CD4-positive, CD25-positive, alpha-beta regulatory T cell (primary cell): ENCODE measurements around the gene OR7A5. TPM values are rescaled to one million over a fixed set of nuclear protein-coding genes. Genes with fewer than 3 reads are reported as not detected.
A peak's percentile ranks its signal among the peaks of the same experiment; 100 is the strongest.
"Not testable (repeated sequence)": the region's sequence is repeated elsewhere in the genome, so short reads cannot be mapped to it uniquely, and the experiment has no call there.

Source experiments
- ATAC-seq, 2 donors: fragments of 150-1000 bp; cut with Tn5 transposase; one replicate each; pipeline ENCODE4 v1.10.0; 2021; ENCODE audit warnings: low read depth in 2 of 2, moderate number of reproducible peaks in 2 of 2, moderate library complexity in 1 of 2
- DNase-seq, 3 donors: peaks; one replicate each; pipeline versions ENCODE4 v3.0.0 to v3.0.0-alpha.2; 2012 to 2022; ENCODE audit warnings: mixed read lengths in 1 of 3
- H3K27ac ChIP-seq: one replicate; pipeline ENCODE4 v1.7.0; 2013; ENCODE audit warnings: mild to moderate bottlenecking, low read length; ENCODE audit not compliant: insufficient read depth, poor library complexity, severe bottlenecking
- H3K27me3 ChIP-seq: one replicate; pipeline ENCODE4 v1.7.0; 2013; ENCODE audit warnings: low read length; ENCODE audit not compliant: control insufficient read depth, insufficient read depth
- H3K36me3 ChIP-seq: one replicate; pipeline ENCODE4 v1.7.0; 2013; ENCODE audit warnings: mild to moderate bottlenecking, low read length, moderate library complexity; ENCODE audit not compliant: control insufficient read depth, insufficient read depth
- H3K4me1 ChIP-seq: 2 replicates; pipeline ENCODE4 v1.7.0; 2013; ENCODE audit warnings: mild to moderate bottlenecking, low read length; ENCODE audit not compliant: insufficient read depth, control insufficient read depth, poor library complexity, severe bottlenecking
- H3K4me3 ChIP-seq: one replicate; pipeline ENCODE4 v1.7.0; 2013; ENCODE audit warnings: low read depth, mild to moderate bottlenecking, low read length, moderate library complexity
- H3K9me3 ChIP-seq, 2 experiments: 1 replicate in 1 of 2; 2 replicates in 1 of 2; pipeline ENCODE4 v1.7.0; 2013; ENCODE audit warnings: low read length in 2 of 2, mild to moderate bottlenecking in 1 of 2, moderate library complexity in 1 of 2; ENCODE audit not compliant: control insufficient read depth in 2 of 2
- H3K27ac Mint-ChIP-seq, 3 donors: one replicate each; pipeline ENCODE4 v1.8.0; 2020 to 2022; ENCODE audit warnings: mild to moderate bottlenecking in 3 of 3, mixed read lengths in 3 of 3, moderate library complexity in 2 of 3
- H3K27me3 Mint-ChIP-seq: one replicate; pipeline ENCODE4 v1.8.0; 2022; ENCODE audit warnings: mild to moderate bottlenecking, mixed read lengths
- H3K36me3 Mint-ChIP-seq: one replicate; pipeline ENCODE4 v1.8.0; 2020; ENCODE audit warnings: mixed read lengths
- H3K4me1 Mint-ChIP-seq, 4 donors: one replicate each; pipeline ENCODE4 v1.8.0; 2020 to 2022; ENCODE audit warnings: mixed read lengths in 4 of 4, mild to moderate bottlenecking in 1 of 4
- H3K4me3 Mint-ChIP-seq, 4 donors: one replicate each; pipeline ENCODE4 v1.8.0; 2020 to 2022; ENCODE audit warnings: mild to moderate bottlenecking in 4 of 4, mixed read lengths in 4 of 4, moderate library complexity in 3 of 4
- H3K9me3 Mint-ChIP-seq, 7 donors: one replicate each; pipeline ENCODE4 v1.8.0; 2020 to 2022; ENCODE audit warnings: mixed read lengths in 7 of 7, mild to moderate bottlenecking in 3 of 7, moderate library complexity in 2 of 7
- polyA plus RNA-seq, 4 donors: library from polyadenylated mRNA; unstranded; fragments of 300-500 nt; fragmentation: Illumina TruSeq; gene quantifications; one replicate each; pipeline ENCODE4 v1.2.3, GENCODE V29; 2021
- total RNA-seq: library from RNA; stranded (reverse); gene quantifications from one replicate; pipeline ENCODE4 v1.2.3, GENCODE V29; 2022

Gene OR7A5
- total and polyA plus RNA-seq, 5 donors from 2014 or later: not detected

DNA sequence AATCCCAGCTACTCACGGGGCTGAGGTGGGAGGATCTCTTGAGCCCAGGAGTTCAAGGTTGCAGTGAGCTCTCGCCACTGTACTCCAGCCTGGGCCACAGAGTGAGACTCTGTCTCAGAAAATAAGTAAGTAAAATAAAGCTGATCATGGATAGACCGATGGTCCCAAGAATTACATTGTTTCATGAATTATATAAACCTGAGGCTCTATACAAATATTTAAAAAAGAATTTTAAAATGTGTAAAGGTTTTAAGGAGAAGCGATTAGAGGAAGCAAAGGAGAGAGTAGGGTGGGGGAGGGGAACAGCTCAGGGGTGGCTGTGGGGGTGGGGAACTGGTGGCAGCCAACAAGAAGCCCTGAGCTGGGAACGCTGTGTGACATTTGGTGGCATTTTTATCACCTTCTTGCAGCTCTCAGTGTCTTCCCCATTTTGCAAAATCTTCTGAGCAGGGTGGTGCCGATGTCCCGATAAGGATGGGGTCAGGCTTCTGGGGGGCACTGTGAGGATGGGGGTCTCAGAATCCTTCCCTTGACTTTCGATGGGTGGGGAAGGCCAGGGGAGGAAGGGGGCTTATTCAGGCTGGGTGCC is 51.5 kb downstream of the OR7A5 start:
- DNase-seq, H3K4me3 ChIP-seq, H3K27me3 ChIP-seq, H3K27ac Mint-ChIP-seq, H3K36me3 Mint-ChIP-seq, H3K4me3 Mint-ChIP-seq, H3K4me1 ChIP-seq, H3K9me3 ChIP-seq, H3K36me3 ChIP-seq, ATAC-seq, H3K9me3 Mint-ChIP-seq, H3K27ac ChIP-seq: not testable (repeated sequence)
- Mint-ChIP-seq H3K27me3 (peaks cover 34% of the 10 kb centered on the region), H3K4me1 (peaks cover 0 to 14% (median 7%) of the 10 kb centered on the region in 4 donors)

DNA sequence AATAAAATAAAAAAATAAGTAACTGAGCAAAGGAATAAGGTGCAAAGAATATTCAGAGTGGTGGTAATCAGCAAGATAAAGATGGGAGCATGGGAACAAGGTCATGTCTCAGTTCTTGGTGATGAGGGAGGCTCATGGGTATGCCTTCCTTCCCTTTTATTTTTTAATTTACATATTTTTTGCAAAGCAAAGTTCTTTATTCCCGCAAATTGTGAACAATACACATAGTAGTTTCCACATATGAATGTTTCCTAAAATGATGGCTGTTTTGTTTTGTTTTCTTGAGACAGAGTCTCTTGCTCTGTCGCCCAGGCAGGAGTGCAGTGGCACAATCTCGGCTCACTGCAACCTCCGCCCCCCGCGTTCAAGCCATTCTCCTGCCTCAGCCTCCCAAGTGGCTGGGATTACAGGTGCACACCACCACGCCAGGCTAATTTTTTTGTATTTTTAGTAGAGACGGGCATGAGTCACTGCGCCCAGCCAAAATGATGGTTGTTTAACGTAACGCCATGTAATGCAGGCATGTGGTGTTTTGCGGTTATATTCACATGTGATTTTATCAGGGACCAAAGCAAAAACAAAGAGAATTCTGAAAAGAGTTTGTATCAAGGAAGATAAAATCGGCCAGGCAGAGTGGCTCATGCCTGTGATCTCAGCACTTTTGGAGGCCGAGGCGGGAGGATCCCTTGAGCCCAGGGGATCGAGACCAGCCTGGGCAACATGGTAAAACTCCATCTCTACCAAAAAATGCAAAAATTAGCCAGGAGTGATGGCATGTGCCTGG is 52.2 kb downstream of the OR7A5 start:
- Mint-ChIP-seq H3K4me3 (no peak overlapping the region), H3K27ac (no peak overlapping the region), H3K9me3 (peaks cover 0 to 4% (median 0%) of the 10 kb centered on the region in 7 donors), H3K36me3 (no peaks in the 10 kb centered on the region), H3K4me1 (peaks cover 0 to 14% (median 7%) of the 10 kb centered on the region in 4 donors), H3K27me3 (peaks cover 41% of the 10 kb centered on the region)
- ATAC-seq (no peak), DNase-seq (no peak)
- Histone ChIP-seq H3K9me3 (no peaks in the 10 kb centered on the region), H3K36me3 (no peaks in the 10 kb centered on the region), H3K27ac (no peak overlapping the region), H3K4me1 (peaks cover 3% of the 10 kb centered on the region), H3K4me3 (no peak overlapping the region), H3K27me3 (no peaks in the 10 kb centered on the region)

DNA sequence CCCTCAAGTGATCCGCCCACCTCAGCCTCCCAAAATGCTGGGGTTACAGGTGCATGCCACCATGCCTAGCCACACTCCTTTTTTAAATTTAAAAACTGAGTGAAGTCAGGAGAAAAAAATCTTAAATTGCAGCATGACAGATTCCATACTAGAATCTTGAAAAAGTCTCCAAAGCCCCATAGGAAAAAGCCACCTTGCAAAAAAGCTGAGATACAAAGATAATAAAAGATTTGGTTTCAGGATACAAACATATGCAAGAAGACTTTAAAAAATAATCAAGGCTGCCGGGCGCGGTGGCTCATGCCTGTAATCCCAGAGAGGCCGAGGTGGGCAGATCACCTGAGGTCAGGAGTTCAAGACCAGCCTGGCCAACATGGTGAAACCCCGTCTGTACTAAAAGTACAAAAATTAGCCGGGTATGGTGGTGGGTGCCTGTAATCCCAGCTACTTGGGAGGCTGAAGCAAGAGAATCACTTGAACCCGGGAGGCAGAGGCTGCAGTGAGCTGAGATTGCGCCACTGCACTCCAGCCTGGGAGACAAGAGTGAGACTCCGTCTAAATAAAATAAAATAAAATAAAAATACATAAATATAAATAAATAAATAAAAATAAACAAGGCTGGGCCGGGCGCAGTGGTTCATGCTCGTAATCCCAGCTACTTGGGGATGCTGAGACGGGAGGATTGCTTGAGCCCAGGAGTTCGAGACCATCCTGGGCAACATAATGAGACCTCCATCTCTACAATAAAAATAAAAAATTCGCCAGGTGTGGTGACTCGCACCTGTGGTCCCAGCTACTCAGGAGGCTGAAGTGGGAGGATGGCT is 53.1 kb downstream of the OR7A5 start:
- not testable (repeated sequence) for H3K4me3 Mint-ChIP-seq, H3K4me3 ChIP-seq

DNA sequence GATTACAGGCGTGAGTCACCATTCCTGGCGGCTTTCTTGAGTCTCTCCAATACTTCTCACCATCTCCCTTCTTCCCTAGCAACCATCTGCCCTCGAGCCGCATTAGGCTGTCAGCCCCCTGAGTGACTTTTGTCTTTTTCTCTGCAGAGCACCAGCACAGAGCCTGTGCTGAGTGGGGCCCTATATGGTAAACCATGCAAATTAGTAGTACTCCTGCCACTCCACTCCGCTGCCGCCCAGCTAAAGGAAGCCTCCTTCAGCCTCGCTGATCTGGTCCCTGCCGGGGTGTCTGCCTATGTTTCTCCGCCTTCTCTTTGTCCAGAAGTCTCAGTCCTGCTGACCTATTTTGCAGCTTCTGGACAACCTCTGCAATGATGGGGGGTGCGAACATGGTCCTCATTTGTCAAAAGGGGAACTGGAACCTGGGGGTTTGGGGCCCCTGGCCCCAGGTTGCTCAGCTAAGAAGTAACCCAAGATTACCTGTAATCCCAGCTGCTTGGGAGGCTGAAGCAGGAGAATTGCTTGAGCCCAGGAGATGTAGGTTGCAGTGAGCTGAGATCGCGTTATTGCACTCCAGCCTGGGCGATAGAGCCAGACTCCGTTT is 54.3 kb downstream of the OR7A5 start:
- not testable (repeated sequence) for DNase-seq, H3K4me3 Mint-ChIP-seq, H3K36me3 ChIP-seq, H3K4me1 Mint-ChIP-seq, H3K27me3 ChIP-seq, H3K27ac ChIP-seq, H3K9me3 Mint-ChIP-seq, H3K36me3 Mint-ChIP-seq, H3K4me3 ChIP-seq, ATAC-seq, H3K9me3 ChIP-seq
- peaks cover 11% of the 10 kb centered on the region for H3K4me1 ChIP-seq
- peaks cover 54% of the 10 kb centered on the region for H3K27me3 Mint-ChIP-seq
- H3K27ac Mint-ChIP-seq: peak overlapping the region in 1 of 3 donors; percentile 10

More for the DNA sequence above, 53.1 kb downstream of the OR7A5 start:
- H3K4me1 ChIP-seq, H3K9me3 ChIP-seq, DNase-seq, H3K27me3 ChIP-seq, ATAC-seq, H3K9me3 Mint-ChIP-seq, H3K4me1 Mint-ChIP-seq, H3K27ac Mint-ChIP-seq, H3K27ac ChIP-seq, H3K36me3 ChIP-seq, H3K36me3 Mint-ChIP-seq: not testable (repeated sequence)
- H3K27me3 Mint-ChIP-seq: peaks cover 44% of the 10 kb centered on the region

DNA sequence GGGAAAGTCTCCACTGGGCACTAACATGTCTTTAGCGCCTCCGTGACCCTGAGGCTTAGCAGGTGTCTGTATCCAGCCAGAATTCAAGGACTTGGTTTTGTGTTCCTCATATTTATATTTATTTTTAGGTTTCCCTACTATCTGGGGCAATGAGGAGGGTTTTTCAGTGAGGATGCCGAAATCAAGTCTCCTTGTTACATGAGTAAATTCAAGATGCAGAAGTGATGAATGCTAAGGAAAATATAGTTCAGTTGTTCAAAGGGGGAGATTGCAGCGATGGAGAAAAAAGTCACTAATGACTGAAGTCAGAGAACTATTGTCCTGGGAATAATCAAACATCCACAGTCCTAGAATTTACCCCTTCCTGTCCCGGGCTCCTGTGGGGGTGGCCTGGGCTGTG is 55.8 kb downstream of the OR7A5 start:
- no peaks in the 10 kb centered on the region for H3K36me3 ChIP-seq
- peaks cover 11% of the 10 kb centered on the region for H3K4me1 ChIP-seq
- H3K36me3 Mint-ChIP-seq: no peaks in the 10 kb centered on the region
- no peak overlapping the region for H3K4me3 ChIP-seq
- H3K4me3 Mint-ChIP-seq: no peak overlapping the region
- H3K4me1 Mint-ChIP-seq: peaks cover 0 to 3% (median 1%) of the 10 kb centered on the region in 4 donors
- no peaks in the 10 kb centered on the region for H3K27me3 ChIP-seq
- ATAC-seq (no peak), DNase-seq (no peak)
- no peaks in the 10 kb centered on the region for H3K9me3 ChIP-seq
- H3K9me3 Mint-ChIP-seq: peaks cover 0 to 3% (median 0%) of the 10 kb centered on the region in 7 donors
- no peak overlapping the region for H3K27ac Mint-ChIP-seq
- peaks cover 46% of the 10 kb centered on the region for H3K27me3 Mint-ChIP-seq
- H3K27ac ChIP-seq: no peak overlapping the region

DNA sequence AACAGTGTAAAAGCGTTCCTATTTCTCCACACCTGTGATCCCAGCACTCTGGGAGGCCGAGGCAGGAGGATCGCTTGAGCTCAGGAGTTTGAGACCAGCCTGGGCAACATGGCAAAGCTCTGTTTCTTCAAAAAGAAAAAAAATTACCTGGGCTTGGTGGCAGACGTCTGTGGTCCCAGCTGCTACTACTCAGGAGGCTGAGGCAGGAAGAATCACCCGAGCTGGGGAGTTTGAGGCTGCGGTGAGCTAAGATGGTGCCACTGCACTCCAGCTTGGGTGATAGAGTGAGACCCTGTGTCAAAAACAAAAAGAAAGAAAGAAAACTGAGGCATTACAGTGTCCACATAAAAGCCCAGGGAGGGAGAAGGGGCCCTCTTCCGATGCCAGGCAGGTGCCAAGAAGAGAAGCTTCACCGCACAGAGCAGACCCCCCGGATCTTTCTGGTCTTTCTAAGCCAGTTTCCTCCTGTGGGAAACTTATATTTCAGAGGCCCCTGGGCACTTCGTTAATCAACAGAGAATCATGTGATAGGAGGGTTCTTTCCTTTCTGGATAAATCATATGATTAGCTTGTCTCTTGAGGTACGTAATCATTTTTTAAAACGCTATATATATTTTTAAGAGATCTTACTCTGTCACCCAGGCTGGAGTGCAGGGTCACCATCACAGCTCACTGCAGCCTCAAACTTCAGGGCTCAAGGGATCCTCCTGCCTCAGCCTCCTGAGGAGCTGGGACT is 56.7 kb downstream of the OR7A5 start, which contains the start of gene ADGRE2:
Gene ADGRE2, minus strand, starts transcription at position 451 of the 736 bp plus-strand sequence. CDS start 1,804 bp downstream, outside the sequence.
- not testable (repeated sequence) for H3K9me3 ChIP-seq, H3K27me3 ChIP-seq, H3K9me3 Mint-ChIP-seq, DNase-seq, ATAC-seq, H3K27ac ChIP-seq, H3K27ac Mint-ChIP-seq, H3K4me1 Mint-ChIP-seq, H3K36me3 ChIP-seq, H3K4me3 ChIP-seq, H3K36me3 Mint-ChIP-seq
- Mint-ChIP-seq H3K27me3 (peaks cover 44% of the 10 kb centered on the region), H3K4me3 (peak within 1 kb of the TSS in 1 of 4 donors; percentile 43)
- peaks cover 11% of the 10 kb centered on the region for H3K4me1 ChIP-seq

DNA sequence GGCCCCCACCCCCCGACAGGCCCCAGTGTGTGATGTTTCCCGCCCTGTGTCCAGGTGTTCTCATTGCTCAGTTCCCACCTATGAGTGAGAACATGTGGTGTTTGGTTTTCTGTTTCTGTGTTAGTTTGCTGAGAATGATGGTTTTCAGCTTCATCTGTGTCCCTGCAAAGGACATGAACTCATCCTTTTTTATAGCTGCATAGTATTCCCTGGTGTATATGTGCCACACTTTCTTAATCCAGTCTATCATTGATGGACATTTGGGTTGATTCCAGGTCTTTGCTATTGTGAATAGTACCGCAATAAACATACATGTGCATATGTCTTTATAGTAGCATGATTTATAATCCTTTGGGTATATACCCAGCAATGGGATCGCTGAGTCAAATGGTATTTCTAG is 57.3 kb downstream of the OR7A5 start:
- not testable (repeated sequence) for H3K27ac ChIP-seq, DNase-seq, H3K4me3 ChIP-seq, H3K27ac Mint-ChIP-seq, H3K36me3 Mint-ChIP-seq, H3K27me3 ChIP-seq, H3K36me3 ChIP-seq, H3K4me1 Mint-ChIP-seq, H3K9me3 ChIP-seq, H3K9me3 Mint-ChIP-seq, ATAC-seq
- Mint-ChIP-seq H3K27me3 (peaks cover 44% of the 10 kb centered on the region), H3K4me3 (peak overlapping the region in 1 of 4 donors; percentile 43)
- peaks cover 11% of the 10 kb centered on the region for H3K4me1 ChIP-seq
